ENCODE results near the gene RBBP4. TPM values are rescaled to one million over a fixed set of nuclear protein-coding genes. Genes with fewer than 3 reads are reported as not detected.

RBBP4 gene
- total and polyA plus RNA-seq, 2 of the 8 experiments (the other 6 are each of a cell fraction or from before 2014, with no cell fraction given) = 147 to 397 TPM

DNA sequence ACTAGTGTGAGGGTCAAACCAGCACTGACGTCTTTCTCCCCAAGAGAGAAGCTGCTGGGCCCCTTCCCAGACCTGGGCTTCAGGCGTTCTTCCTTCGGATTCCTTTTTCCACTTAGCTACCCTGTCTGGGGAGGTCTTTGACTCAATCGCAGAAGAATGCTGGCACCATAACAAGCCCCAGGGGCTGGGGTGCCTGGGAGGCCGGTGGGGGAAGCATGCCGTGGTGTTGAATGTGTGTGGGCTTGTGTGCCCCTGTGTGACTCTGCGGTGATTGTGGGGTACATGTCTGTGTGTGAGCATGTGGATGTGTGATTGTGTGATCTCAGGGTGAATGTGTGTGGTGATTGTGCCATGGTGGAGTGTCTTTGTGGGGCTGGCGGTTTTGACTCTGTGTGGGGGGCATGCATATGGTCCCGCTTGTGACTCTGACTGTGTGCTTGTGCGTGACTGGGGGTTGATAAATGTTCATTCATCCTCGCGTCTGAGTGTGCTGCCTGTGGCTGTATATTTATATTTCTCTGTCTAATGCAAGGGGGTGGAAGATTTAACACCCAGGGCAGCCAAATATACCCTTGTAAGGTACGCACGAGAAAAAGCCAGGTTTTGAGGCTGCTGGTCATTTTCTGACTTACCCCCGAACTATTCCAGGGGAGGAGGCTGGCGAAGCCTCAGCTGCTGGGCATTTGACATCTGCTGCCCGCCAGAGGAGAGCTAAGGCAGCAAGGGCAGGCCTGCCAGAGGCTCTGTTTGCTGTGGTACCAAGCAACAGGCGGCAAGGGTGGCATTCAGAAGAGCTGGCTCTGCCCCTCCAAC, 52.7 kb downstream of the RBBP4 start (continued):
- TF ChIP-seq, protein P1, sequence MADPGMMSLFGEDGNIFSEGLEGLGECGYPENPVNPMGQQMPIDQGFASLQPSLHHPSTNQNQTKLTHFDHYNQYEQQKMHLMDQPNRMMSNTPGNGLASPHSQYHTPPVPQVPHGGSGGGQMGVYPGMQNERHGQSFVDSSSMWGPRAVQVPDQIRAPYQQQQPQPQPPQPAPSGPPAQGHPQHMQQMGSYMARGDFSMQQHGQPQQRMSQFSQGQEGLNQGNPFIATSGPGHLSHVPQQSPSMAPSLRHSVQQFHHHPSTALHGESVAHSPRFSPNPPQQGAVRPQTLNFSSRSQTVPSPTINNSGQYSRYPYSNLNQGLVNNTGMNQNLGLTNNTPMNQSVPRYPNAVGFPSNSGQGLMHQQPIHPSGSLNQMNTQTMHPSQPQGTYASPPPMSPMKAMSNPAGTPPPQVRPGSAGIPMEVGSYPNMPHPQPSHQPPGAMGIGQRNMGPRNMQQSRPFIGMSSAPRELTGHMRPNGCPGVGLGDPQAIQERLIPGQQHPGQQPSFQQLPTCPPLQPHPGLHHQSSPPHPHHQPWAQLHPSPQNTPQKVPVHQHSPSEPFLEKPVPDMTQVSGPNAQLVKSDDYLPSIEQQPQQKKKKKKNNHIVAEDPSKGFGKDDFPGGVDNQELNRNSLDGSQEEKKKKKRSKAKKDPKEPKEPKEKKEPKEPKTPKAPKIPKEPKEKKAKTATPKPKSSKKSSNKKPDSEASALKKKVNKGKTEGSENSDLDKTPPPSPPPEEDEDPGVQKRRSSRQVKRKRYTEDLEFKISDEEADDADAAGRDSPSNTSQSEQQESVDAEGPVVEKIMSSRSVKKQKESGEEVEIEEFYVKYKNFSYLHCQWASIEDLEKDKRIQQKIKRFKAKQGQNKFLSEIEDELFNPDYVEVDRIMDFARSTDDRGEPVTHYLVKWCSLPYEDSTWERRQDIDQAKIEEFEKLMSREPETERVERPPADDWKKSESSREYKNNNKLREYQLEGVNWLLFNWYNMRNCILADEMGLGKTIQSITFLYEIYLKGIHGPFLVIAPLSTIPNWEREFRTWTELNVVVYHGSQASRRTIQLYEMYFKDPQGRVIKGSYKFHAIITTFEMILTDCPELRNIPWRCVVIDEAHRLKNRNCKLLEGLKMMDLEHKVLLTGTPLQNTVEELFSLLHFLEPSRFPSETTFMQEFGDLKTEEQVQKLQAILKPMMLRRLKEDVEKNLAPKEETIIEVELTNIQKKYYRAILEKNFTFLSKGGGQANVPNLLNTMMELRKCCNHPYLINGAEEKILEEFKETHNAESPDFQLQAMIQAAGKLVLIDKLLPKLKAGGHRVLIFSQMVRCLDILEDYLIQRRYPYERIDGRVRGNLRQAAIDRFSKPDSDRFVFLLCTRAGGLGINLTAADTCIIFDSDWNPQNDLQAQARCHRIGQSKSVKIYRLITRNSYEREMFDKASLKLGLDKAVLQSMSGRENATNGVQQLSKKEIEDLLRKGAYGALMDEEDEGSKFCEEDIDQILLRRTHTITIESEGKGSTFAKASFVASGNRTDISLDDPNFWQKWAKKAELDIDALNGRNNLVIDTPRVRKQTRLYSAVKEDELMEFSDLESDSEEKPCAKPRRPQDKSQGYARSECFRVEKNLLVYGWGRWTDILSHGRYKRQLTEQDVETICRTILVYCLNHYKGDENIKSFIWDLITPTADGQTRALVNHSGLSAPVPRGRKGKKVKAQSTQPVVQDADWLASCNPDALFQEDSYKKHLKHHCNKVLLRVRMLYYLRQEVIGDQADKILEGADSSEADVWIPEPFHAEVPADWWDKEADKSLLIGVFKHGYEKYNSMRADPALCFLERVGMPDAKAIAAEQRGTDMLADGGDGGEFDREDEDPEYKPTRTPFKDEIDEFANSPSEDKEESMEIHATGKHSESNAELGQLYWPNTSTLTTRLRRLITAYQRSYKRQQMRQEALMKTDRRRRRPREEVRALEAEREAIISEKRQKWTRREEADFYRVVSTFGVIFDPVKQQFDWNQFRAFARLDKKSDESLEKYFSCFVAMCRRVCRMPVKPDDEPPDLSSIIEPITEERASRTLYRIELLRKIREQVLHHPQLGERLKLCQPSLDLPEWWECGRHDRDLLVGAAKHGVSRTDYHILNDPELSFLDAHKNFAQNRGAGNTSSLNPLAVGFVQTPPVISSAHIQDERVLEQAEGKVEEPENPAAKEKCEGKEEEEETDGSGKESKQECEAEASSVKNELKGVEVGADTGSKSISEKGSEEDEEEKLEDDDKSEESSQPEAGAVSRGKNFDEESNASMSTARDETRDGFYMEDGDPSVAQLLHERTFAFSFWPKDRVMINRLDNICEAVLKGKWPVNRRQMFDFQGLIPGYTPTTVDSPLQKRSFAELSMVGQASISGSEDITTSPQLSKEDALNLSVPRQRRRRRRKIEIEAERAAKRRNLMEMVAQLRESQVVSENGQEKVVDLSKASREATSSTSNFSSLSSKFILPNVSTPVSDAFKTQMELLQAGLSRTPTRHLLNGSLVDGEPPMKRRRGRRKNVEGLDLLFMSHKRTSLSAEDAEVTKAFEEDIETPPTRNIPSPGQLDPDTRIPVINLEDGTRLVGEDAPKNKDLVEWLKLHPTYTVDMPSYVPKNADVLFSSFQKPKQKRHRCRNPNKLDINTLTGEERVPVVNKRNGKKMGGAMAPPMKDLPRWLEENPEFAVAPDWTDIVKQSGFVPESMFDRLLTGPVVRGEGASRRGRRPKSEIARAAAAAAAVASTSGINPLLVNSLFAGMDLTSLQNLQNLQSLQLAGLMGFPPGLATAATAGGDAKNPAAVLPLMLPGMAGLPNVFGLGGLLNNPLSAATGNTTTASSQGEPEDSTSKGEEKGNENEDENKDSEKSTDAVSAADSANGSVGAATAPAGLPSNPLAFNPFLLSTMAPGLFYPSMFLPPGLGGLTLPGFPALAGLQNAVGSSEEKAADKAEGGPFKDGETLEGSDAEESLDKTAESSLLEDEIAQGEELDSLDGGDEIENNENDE (IDR thresholded peaks at IDR 0.05; ENCODE audit: insufficient replicate concordance, low read length) = no peak
- TF ChIP-seq CREB1 (IDR thresholded peaks at IDR 0.05) (no peak), FOSL1 (IDR thresholded peaks at IDR 0.05; ENCODE audit: insufficient read depth, low read depth, low read length) (no peak), TAF1 (IDR thresholded peaks at IDR 0.05; ENCODE audit: low read depth, low read length) (no peak), BRCA1 (IDR thresholded peaks at IDR 0.05; ENCODE audit: low read depth, low read length) (no peak), POLR2AphosphoS5 (IDR thresholded peaks at IDR 0.05; ENCODE audit: low read depth, low read length) (no peak), SP1 (IDR thresholded peaks at IDR 0.05; ENCODE audit: low read depth, low read length) (no peak), CEBPB (IDR thresholded peaks at IDR 0.05; ENCODE audit: low read depth, low read length) (no peak), RAD21 (IDR thresholded peaks at IDR 0.05 in 1 of 2, conservative IDR thresholded peaks at IDR 0.05 in 1 of 2; ENCODE audit: low read depth in 2 of 2, low read length in 2 of 2) (no peak)
- TF ChIP-seq, protein P2, sequence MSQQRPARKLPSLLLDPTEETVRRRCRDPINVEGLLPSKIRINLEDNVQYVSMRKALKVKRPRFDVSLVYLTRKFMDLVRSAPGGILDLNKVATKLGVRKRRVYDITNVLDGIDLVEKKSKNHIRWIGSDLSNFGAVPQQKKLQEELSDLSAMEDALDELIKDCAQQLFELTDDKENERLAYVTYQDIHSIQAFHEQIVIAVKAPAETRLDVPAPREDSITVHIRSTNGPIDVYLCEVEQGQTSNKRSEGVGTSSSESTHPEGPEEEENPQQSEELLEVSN (IDR thresholded peaks at IDR 0.05) = no peak
